M059J (cell line): Measurements from ENCODE around the gene NRG2. TPM values are rescaled to one million over a fixed set of nuclear protein-coding genes. Genes with fewer than 3 reads are reported as not detected.

ENCODE experiments used
- DNase-seq: peaks from one replicate; pipeline ENCODE4 v3.0.0-alpha.2; 2012; ENCODE audit warnings: low read depth
- total RNA-seq: library from RNA; depleted of rRNA; stranded (reverse); fragments of >200 nt; shearing (Covaris generic); gene quantifications from 2 replicates; pipeline ENCODE4 v1.2.3, GENCODE V29; 2014

The NRG2 gene
- total RNA-seq, 1 experiment from 2014 or later, result 1.3 TPM

DNA sequence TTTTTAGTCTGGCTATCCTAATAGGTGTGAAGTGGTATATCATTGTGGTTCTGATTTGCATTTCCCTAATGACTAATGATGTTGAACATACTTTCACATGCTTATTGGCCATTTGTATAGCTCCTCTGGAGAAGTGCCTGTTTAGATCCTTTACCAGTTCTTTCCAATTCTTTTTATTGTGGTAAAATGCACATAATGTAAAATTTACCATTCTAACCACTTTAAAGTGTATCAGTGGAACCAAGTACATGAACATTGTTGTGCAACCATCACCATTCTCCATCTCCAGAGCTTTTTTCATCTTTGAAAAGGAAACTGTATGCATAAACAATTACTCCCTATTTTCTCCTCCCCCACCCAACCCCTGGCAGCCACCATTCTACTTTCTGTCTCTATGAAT, 95.4 kb downstream of the NRG2 start:
- DNase-seq, result no peak

DNA sequence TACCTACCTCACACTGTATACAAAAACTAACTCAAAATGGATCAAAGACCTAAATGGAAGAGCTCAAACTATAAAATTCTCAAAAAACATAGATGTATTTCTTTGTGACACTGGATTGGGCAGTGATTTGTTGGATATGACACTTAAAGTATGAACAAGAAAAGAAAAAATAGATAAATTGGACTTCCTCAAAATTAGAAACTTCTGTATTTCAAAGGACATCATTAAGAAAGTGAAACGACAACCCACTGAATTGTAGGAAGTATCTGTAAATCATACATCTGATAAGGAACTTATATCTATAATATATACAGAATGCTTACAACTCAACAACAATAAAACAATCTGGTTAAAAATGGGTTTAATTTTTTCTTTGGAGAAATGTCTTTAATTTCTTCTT, 96.7 kb downstream of the NRG2 start:
- no peak for DNase-seq

GRCh38 chr5:139946006-139946405, 97.1 kb downstream of the NRG2 start:
- no peak for DNase-seq

GRCh38 chr5:139942243-139942642, 100.9 kb downstream of the NRG2 start:
- DNase-seq, result no peak

GRCh38 chr5:139930406-139930805, 112.7 kb downstream of the NRG2 start:
- no peak for DNase-seq

DNA sequence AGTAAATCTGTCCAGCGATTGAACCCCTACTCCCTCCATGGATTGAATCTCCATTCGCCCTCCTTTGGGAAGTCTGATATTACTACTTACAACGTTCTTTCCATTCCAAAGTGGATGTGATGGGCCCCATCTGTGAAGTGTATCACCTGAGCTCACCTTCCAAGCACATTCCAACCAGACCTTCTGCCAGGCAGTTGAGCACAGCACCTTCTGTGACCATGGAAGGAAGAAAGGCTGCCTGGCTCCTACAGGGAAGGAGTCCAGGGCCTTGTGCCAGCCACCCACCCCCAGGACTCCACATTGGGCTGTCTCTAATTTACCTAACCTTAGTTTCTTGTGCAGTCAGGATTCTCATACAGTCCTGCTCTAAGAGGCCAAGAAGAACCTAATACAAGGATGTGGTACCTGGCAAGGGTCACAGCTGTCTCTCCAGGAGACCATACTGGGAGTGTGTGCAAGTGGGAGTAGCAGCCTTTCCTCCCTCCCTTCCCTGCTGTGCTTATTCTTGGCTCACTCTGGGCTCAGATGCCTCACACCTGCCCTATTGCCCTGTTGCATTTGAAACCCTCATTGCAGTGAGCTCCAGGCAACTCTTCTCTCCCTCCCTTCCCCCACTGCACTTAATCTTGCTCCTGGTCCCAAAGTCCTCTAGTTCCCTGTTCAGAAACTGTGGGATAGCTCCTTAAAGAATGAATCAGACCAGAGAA, 116.1 kb downstream of the NRG2 start:
- no peak for DNase-seq

DNA sequence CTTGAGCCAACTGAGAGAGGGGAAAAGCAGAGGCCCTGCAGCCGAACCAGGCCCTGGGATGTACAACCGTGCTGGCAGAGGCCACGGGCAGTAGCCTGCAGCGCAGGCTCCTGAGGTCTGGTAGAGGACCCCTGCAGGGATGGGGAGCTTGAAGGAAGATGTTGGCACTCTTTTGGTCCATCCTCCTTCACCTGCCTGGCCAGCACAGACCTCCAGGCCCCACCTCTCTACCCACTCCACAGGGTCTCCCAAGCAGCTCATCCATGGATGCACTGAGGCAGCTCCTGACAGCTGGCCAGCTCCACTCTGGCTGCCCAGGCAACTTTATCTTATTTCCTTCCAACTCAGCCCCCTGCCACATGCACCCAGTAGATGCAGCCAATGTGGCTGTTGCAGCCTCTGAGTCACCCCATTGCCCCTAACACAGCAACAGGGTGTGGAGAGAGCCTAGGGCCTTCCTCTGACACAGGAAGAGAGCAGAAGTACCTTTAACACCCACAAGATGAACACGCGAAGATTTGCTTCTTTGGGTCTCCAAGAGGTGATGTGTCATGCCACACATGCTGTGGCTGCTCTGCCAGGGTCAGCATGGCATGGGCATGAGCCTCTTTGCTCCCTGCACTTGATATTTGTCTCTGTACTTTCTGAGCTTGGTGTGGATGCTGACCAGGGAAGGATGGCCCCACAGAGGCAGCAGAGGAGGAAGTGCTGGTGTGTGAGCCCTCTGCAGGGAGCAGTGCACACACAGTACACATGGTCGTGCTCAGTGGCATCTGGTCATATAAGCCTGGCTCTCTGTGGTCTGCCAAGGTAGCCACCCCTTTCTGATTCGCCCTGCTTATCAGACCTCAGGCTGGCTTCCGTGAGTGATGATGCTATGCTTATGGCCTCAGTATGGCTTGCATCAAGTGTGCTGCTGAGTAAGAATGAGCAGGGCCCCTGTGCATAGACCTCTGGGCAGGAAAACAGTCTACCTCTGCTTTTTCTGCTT, 117.2 kb downstream of the NRG2 start:
- DNase-seq, result no peak

- DNase-seq, result no peak
Measured at GRCh38 chr5:139925216-139925562, 117.9 kb downstream of the NRG2 start.

DNA sequence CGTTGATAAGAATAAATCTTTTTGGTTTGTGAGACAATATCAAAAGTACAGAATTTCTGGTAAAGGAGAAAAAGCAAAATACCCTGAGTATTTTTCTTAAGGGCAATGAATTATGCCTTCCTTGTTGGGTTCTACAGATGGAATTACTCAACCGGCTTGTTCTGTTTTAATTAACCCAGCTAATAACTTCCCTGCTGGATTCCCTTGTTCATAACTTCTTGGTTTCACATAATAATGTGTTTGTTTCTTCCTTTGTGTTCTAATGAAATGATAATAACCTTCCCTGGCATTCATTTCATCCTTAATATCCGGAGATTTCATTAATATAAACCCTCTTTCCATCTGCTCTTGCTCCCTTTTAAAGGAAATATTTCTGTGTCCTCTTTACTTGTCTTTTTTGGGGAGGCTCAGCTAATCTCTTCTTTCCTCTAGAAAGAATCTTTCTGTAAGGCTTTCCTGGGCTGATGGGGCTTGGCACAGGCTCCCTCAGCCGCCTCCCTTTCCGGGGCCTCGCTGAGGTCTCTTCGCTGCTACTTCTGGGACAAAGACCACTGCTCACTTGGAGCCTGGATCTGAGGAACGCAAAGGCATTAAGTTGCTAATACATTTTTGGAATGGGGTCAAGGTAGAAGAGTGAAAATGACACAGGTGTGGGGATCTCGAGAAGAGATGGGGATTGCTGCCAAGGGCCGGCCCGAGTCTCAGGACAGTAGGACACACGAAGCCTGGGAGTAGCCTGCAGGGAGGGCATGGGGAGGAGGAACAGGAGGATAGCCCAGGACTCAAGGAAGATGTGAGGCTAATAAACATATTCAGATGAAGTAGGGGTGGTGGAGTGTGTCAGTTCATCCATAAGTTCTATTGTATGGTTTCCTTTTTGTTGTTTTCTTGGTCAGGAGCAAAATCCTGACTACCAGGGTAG, 118.5 kb downstream of the NRG2 start:
- no peak for DNase-seq

DNA sequence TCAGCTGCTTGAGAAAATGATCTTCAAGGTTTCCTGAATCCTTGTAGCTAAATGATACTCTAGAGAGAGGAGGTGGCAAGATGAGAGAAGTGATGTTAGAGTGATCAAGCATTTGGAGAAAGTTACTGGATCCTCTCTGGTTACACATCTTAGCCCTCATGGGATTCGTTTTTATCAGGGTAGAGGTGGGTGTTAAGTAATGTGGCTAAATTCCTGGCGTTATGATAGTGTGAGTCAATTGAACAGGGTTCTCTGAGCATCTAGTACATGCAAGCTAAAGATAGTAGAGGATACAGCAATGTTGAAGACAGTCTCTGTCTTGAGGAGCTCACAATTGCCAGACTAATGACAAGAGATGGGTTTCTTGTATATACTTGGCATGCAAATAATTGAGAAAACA, 123.8 kb downstream of the NRG2 start:
- no peak for DNase-seq

- DNase-seq, result no peak
Measured at GRCh38 chr5:139915834-139916233, 127.3 kb downstream of the NRG2 start.

DNA sequence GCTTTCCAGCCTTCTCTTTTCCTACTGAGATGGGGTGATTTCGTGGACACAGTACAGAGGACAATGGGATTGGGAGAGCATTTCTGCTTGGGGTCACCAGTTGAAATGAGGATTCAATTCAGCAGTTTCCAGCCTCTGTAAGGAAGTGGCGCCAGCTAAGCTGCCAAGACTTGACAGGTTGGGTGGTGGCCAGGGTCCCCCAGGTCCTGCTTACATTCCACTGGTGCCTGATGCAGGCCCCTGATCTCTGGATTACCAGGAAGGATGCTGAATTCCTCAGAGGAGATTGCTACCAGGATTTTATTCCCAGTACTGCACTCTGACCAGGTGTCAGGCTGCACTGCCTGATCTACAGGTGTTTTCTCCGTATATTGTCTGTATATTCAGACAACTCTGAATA, 127.8 kb downstream of the NRG2 start:
- DNase-seq, result no peak

DNA sequence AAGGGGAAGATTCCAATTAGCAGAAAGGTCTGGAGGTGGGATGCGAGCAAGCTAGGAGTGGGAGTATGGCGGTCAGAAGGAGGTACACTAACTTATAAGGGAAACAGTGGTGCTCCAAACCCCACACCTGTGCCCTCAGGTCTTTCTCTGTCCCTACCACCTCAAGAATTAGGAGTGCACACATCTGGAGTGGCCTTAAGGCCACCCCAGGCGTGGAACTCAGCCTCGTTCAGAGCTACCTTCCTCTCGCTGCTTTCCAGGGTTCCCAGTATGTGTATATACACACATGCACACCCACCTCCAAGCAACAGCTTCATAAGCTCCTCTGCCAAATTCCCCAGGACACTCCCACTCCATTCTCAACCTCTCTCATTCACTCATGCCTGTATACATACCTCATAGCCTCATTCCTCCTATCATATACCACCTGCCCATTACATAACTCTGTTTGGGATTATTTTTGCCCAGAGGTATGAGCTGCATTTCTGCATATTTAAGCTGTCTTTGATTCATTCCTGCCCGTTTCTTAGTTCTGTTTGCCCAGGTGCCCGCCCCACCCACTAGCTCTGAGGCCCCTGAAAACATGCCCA, 128.8 kb downstream of the NRG2 start:
- DNase-seq, result no peak

DNA sequence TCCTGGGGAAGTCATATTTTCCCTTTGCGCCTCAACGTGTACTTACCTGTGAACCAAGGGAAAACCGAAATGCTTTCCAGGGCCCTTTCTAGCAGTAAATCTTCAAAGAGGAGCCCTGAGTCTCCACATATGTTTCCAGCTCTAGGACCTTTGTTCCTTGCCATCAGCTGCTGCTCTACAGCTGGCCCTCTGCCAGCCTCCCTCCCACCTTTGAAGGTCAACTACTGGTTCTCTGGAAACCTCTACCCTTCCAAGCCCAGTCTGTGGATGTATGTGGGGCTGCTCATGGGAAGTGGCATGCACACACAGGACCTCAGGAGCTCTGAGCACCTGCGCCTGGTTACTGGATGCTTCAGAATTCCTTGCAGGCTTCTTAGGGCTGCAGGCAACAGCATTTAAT, 130.3 kb downstream of the NRG2 start:
- DNase-seq, result no peak

DNA sequence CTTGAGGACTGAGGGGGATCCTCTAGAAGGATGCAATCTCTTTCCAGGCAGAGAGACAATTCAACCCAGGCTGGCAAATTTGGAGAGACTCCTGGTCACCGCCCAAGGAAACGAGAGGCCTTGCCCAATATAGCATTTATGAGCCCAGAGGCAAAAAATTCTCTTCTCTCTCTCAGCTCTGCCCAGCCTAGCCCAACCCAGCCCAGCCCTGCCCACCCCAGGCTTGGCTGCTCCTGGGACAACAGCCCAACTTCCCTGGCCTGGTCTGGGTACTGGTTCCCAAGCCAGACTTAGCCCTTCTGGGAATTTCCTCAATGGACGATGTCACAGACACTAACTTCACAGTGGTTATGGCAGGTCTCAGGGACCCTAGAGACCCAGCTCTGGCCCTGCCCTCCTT, 130.9 kb downstream of the NRG2 start:
- DNase-seq, result no peak

GRCh38 chr5:139911425-139912120, 131.5 kb downstream of the NRG2 start:
- DNase-seq, result no peak

GRCh38 chr5:139910901-139911300, 132.2 kb downstream of the NRG2 start:
- DNase-seq, result no peak

DNA sequence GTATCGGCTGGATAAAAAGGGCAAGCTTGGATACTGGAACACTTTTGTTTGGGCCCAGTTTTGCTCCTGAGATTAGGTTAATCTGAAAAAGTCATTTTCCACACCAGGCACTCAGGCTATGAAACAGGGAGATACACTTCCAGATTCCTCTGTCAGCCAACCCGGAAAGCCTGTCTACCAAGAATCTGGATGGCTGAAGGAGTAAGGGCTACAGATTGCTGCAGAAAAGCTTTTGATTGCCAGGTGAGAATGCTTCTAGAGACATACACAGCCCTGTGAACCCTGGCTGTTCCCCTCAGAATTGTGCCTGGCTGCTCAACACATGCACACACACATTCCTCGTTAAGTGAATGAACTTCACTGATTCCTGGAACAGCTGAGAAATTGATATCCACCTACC, 133.1 kb downstream of the NRG2 start:
- no peak for DNase-seq

- peak; percentile 35 for DNase-seq
Measured at GRCh38 chr5:139908749-139909148, 134.3 kb downstream of the NRG2 start.

- DNase-seq, result no peak
Measured at GRCh38 chr5:139906661-139907060, 136.4 kb downstream of the NRG2 start.
